GM12892 (cell line): ENCODE results near the gene ANKS1A.

Experiments used
- POLR2A ChIP-seq: IDR thresholded peaks from 2 replicates; pipeline ENCODE4 v1.6.1; 2011; ENCODE audit warnings: low read depth, low read length, control low read depth
- POLR2AphosphoS5 ChIP-seq: IDR thresholded peaks from 2 replicates; pipeline ENCODE4 v1.6.1; 2011; ENCODE audit warnings: low read depth, low read length, control low read depth
- TAF1 ChIP-seq: IDR thresholded peaks from 2 replicates; pipeline ENCODE4 v1.6.1; 2011; ENCODE audit warnings: low read depth, mild to moderate bottlenecking, control low read depth, low read length, borderline replicate concordance

DNA sequence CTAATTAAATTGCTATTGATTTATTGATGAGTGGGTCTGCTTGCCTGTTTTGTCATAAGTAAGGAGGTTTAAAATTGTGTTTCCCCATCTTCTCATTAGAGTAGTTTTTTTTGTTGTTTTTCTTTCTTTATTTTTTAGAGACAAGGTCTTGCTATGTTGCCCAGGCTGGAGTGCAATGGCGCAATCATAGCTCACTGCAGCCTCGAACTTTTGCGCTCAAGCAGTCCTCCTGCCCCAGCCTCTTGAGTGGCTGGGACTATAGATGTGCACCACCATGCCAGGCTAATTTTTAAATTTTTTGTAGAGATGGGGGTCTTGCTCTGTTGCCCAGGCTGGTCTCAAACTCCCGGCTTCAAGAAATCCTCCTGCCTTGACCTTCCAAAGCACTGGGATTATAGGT, 31.0 kb downstream of the ANKS1A start:
- TF ChIP-seq POLR2A (no peak), POLR2AphosphoS5 (no peak), TAF1 (no peak)
